Neural cell (in vitro differentiated cells): ENCODE measurements around the gene FAM117B. TPM values are rescaled to one million over a fixed set of nuclear protein-coding genes. Genes with fewer than 3 reads are reported as not detected.
A peak's percentile ranks its signal among the peaks of the same experiment; 100 is the strongest.

Experiments used
- H2AFZ ChIP-seq: fragments of 200-600, 300-800 bp; sonication (generic), shearing (Covaris generic); 2 replicates; pipeline ENCODE4 v1.6.0; 2014; ENCODE audit warnings: low read depth, mild to moderate bottlenecking, antibody characterized with exemption, low read length, moderate library complexity
- H3F3A ChIP-seq: fragments of 200-600 bp; shearing (Covaris generic); 2 replicates; pipeline ENCODE4 v1.6.1; 2016; ENCODE audit warnings: mild to moderate bottlenecking, moderate library complexity, mixed read lengths, antibody characterized with exemption, low read length; ENCODE audit not compliant: insufficient read depth, poor library complexity, severe bottlenecking
- H3K27ac ChIP-seq: fragments of 200-600, 300-800 bp; sonication (generic), shearing (Covaris generic); 2 replicates; pipeline ENCODE4 v1.5.1; 2014; ENCODE audit warnings: mild to moderate bottlenecking, low read length, moderate library complexity
- H3K27me3 ChIP-seq: fragments of 300-800, 200-600 bp; sonication (generic), shearing (Covaris generic); 2 replicates; pipeline ENCODE4 v1.6.0; 2014; ENCODE audit warnings: mild to moderate bottlenecking, low read depth, low read length, moderate library complexity; ENCODE audit not compliant: insufficient read depth
- H3K36me3 ChIP-seq: fragments of 300-800, 200-600 bp; sonication (generic), shearing (Covaris generic); 2 replicates; pipeline ENCODE4 v1.5.1; 2014; ENCODE audit warnings: mild to moderate bottlenecking, antibody characterized with exemption, low read length, moderate library complexity; ENCODE audit not compliant: insufficient read depth
- H3K4me2 ChIP-seq: fragments of 300-800, 200-600 bp; sonication (generic), shearing (Covaris generic); 2 replicates; pipeline ENCODE4 v1.6.0; 2014; ENCODE audit warnings: mild to moderate bottlenecking, low read length
- H3K4me3 ChIP-seq: fragments of 300-800, 200-600 bp; sonication (generic), shearing (Covaris generic); 2 replicates; pipeline ENCODE4 v1.5.1; 2014; ENCODE audit warnings: mild to moderate bottlenecking, low read length, moderate library complexity
- H3K79me2 ChIP-seq: fragments of 200-600 bp; shearing (Covaris generic); replicated peaks from 2 replicates; pipeline ENCODE4 v1.6.0; 2014; ENCODE audit warnings: mild to moderate bottlenecking, low read length, moderate library complexity; ENCODE audit not compliant: insufficient read depth
- H3K9ac ChIP-seq: fragments of 300-800, 200-600 bp; sonication (generic), shearing (Covaris generic); 2 replicates; pipeline ENCODE4 v1.6.1; 2016; ENCODE audit warnings: mild to moderate bottlenecking, low read length, mixed read lengths
- H3K9me2 ChIP-seq: fragments of 200-600 bp; shearing (Covaris generic); 2 replicates; pipeline ENCODE4 v1.6.1; 2016; ENCODE audit warnings: mild to moderate bottlenecking, low read length, mixed read lengths; ENCODE audit not compliant: insufficient read depth
- H3K9me3 ChIP-seq: fragments of 200-600, 300-800 bp; sonication (generic), shearing (Covaris generic); 2 replicates; pipeline ENCODE4 v1.6.1; 2016; ENCODE audit warnings: mild to moderate bottlenecking, mixed run types, low read length, moderate library complexity, mixed read lengths
- H4K20me1 ChIP-seq: fragments of 200-600 bp; shearing (Covaris generic); 2 replicates; pipeline ENCODE4 v1.6.1; 2016; ENCODE audit warnings: mild to moderate bottlenecking, mixed run types; ENCODE audit not compliant: insufficient read depth
- CTCF ChIP-seq: fragments of 450-650 bp; IDR thresholded peaks from 2 replicates; pipeline ENCODE4 v1.5.1; 2014; ENCODE audit warnings: antibody characterized with exemption, mild to moderate bottlenecking, moderate library complexity; ENCODE audit not compliant: poor library complexity, severe bottlenecking
- EP300 ChIP-seq: fragments of 450-650 bp; conservative IDR thresholded peaks from 2 replicates; pipeline ENCODE4 v1.6.1; 2014; ENCODE audit warnings: antibody characterized with exemption, mild to moderate bottlenecking, moderate library complexity; ENCODE audit not compliant: poor library complexity, severe bottlenecking
- EZH2 ChIP-seq: fragments of 200-600, 300-800 bp; shearing (Covaris generic), sonication (generic); IDR thresholded peaks from 2 replicates; pipeline ENCODE4 v1.6.1; 2014; ENCODE audit warnings: antibody characterized with exemption, low read length, borderline replicate concordance, mild to moderate bottlenecking; ENCODE audit not compliant: insufficient read depth, poor library complexity, severe bottlenecking
- MXI1 ChIP-seq: fragments of 450-650 bp; conservative IDR thresholded peaks from 2 replicates; pipeline ENCODE4 v1.6.1; 2014; ENCODE audit warnings: antibody characterized with exemption, mild to moderate bottlenecking; ENCODE audit not compliant: poor library complexity, severe bottlenecking
- POLR2AphosphoS5 ChIP-seq: IDR thresholded peaks from 2 replicates; pipeline ENCODE4 v1.6.1; 2012
- RAD21 ChIP-seq: fragments of 450-650 bp; conservative IDR thresholded peaks from 2 replicates; pipeline ENCODE4 v1.6.1; 2014; ENCODE audit warnings: antibody characterized with exemption, mild to moderate bottlenecking, moderate library complexity
- REST ChIP-seq: IDR thresholded peaks from 2 replicates; pipeline ENCODE4 v1.6.1; 2012; ENCODE audit warnings: borderline replicate concordance
- SMC3 ChIP-seq: fragments of 450-650 bp; conservative IDR thresholded peaks from 2 replicates; pipeline ENCODE4 v1.6.1; 2014; ENCODE audit warnings: antibody characterized with exemption, mild to moderate bottlenecking, moderate library complexity; ENCODE audit not compliant: poor library complexity
- TAF1 ChIP-seq: IDR thresholded peaks from 2 replicates; pipeline ENCODE4 v1.6.1; 2012; ENCODE audit warnings: low read depth
- polyA plus RNA-seq: library from polyadenylated mRNA; depleted of rRNA; stranded (reverse); fragments of >200 nt; gene quantifications from 2 replicates; pipeline ENCODE4 v1.2.3, GENCODE V29; 2014

FAM117B gene
- polyA plus RNA-seq, 1 donor from 2014 or later, result 32.9 TPM

GRCh38 chr2:202633470-202633869, 1.3 kb upstream of the FAM117B start:
- H3K27ac ChIP-seq, result peak overlapping the region; percentile 100
- H3K36me3 ChIP-seq, result no peaks in the 10 kb centered on the region
- H3K79me2 ChIP-seq, result peaks cover 26% of the 10 kb centered on the region
- H2AFZ ChIP-seq, result no peak overlapping the region
- H3K4me2 ChIP-seq, result no peak overlapping the region
- no peaks in the 10 kb centered on the region for H3K27me3 ChIP-seq
- H3K9me3 ChIP-seq, result no peaks in the 10 kb centered on the region
- H3K9me2 ChIP-seq, result no peaks in the 10 kb centered on the region
- no peaks in the 10 kb centered on the region for H3F3A ChIP-seq
- TF ChIP-seq EP300 (no peak), CTCF (no peak), POLR2AphosphoS5 (no peak), EZH2 (no peak), TAF1 (no peak), RAD21 (no peak), SMC3 (no peak)
- H3K9ac ChIP-seq, result no peak overlapping the region
- H3K4me3 ChIP-seq, result no peak overlapping the region
- no peaks in the 10 kb centered on the region for H4K20me1 ChIP-seq

GRCh38 chr2:202635428-202636212, 851 bp downstream of the FAM117B start:
- H3K9me2 ChIP-seq, result no peaks in the 10 kb centered on the region
- peak overlapping the region; percentile 72 for H3K4me2 ChIP-seq
- no peaks in the 10 kb centered on the region for H4K20me1 ChIP-seq
- H3K79me2 ChIP-seq, result peaks cover 45% of the 10 kb centered on the region
- no peak overlapping the region for H2AFZ ChIP-seq
- peak overlapping the region; percentile 100 for H3K27ac ChIP-seq
- no peaks in the 10 kb centered on the region for H3K36me3 ChIP-seq
- peaks cover 8% of the 10 kb centered on the region for H3K9me3 ChIP-seq
- H3K27me3 ChIP-seq, result no peaks in the 10 kb centered on the region
- peak overlapping the region; percentile 94 for H3K4me3 ChIP-seq
- no peaks in the 10 kb centered on the region for H3F3A ChIP-seq
- peak overlapping the region; percentile 100 for H3K9ac ChIP-seq
- TF ChIP-seq POLR2AphosphoS5, result peak; percentile 66
- TF ChIP-seq REST, result no peak
- TF ChIP-seq RAD21, result peak; percentile 18
- TF ChIP-seq MXI1, result no peak
- no peak for TF ChIP-seq EZH2
- TF ChIP-seq EP300, result peak; percentile 33
- TF ChIP-seq SMC3, result no peak
